ENCODE data around the gene HCFC1R1.

The HCFC1R1 gene

GRCh38 chr16:3015865-3016521 is 7.7 kb downstream of the HCFC1R1 start:
- no peak for DNase-seq (ENCODE audit: low read depth, low spot score)
- H3K4me3 ChIP-seq (ENCODE audit: low read depth, low read length) = no peak overlapping the region
- in situ Hi-C loops (cut with HindIII; ENCODE audit: low sequenced_read_pairs) = no loop called here
- TF ChIP-seq, protein P1, sequence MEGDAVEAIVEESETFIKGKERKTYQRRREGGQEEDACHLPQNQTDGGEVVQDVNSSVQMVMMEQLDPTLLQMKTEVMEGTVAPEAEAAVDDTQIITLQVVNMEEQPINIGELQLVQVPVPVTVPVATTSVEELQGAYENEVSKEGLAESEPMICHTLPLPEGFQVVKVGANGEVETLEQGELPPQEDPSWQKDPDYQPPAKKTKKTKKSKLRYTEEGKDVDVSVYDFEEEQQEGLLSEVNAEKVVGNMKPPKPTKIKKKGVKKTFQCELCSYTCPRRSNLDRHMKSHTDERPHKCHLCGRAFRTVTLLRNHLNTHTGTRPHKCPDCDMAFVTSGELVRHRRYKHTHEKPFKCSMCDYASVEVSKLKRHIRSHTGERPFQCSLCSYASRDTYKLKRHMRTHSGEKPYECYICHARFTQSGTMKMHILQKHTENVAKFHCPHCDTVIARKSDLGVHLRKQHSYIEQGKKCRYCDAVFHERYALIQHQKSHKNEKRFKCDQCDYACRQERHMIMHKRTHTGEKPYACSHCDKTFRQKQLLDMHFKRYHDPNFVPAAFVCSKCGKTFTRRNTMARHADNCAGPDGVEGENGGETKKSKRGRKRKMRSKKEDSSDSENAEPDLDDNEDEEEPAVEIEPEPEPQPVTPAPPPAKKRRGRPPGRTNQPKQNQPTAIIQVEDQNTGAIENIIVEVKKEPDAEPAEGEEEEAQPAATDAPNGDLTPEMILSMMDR (IDR thresholded peaks at IDR 0.05; ENCODE audit: low read depth, low read length) = no peak

DNA sequence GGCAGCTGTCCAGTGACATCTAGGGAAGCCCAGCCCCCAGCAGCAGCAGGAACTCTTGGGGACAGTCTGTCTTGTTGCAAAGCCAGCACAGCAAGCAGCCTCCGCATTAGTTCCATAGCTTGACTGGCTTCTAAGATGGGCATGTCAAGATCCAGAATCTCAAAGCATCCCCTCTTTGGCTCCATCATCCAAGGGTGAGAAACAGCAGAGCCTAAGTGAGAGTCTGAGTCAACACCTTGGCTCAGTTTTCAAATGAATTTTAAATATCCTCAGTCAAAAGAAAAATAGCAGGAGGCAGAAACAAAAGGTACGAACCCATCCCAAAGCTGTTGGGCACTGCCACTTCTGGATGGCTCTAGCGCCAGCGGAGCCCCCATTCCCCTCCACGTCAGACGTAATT is 8.8 kb downstream of the HCFC1R1 start:
- TF ChIP-seq, protein P1 (IDR thresholded peaks at IDR 0.05; ENCODE audit: low read depth, low read length) = no peak
- H3K4me3 ChIP-seq (ENCODE audit: low read depth, low read length) = no peak overlapping the region
- in situ Hi-C loops (cut with HindIII; ENCODE audit: low sequenced_read_pairs) = no loop called here
- DNase-seq (ENCODE audit: low read depth, low spot score) = no peak

- H3K4me3 ChIP-seq (ENCODE audit: low read depth, low read length) = no peak overlapping the region
- no peak for DNase-seq (ENCODE audit: low read depth, low spot score)
- in situ Hi-C loops (cut with HindIII; ENCODE audit: low sequenced_read_pairs) = no loop called here
- TF ChIP-seq, protein P1 (IDR thresholded peaks at IDR 0.05; ENCODE audit: low read depth, low read length) = no peak
Observed at GRCh38 chr16:3013998-3014690, 9.6 kb downstream of the HCFC1R1 start.

DNA sequence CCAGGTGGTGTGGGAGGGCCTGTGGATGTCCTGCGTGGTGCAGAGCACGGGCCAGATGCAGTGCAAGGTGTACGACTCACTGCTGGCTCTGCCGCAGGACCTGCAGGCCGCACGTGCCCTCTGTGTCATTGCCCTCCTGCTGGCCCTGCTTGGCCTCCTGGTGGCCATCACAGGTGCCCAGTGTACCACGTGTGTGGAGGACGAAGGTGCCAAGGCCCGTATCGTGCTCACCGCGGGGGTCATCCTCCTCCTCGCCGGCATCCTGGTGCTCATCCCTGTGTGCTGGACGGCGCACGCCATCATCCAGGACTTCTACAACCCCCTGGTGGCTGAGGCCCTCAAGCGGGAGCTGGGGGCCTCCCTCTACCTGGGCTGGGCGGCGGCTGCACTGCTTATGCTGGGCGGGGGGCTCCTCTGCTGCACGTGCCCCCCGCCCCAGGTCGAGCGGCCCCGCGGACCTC is 10.2 kb downstream of the HCFC1R1 start:
- TF ChIP-seq, protein P1 (IDR thresholded peaks at IDR 0.05; ENCODE audit: low read depth, low read length) = no peak
- no peak for DNase-seq (ENCODE audit: low read depth, low spot score)
- no peak overlapping the region for H3K4me3 ChIP-seq (ENCODE audit: low read depth, low read length)
- in situ Hi-C loops (cut with HindIII; ENCODE audit: low sequenced_read_pairs) = no loop called here

DNA sequence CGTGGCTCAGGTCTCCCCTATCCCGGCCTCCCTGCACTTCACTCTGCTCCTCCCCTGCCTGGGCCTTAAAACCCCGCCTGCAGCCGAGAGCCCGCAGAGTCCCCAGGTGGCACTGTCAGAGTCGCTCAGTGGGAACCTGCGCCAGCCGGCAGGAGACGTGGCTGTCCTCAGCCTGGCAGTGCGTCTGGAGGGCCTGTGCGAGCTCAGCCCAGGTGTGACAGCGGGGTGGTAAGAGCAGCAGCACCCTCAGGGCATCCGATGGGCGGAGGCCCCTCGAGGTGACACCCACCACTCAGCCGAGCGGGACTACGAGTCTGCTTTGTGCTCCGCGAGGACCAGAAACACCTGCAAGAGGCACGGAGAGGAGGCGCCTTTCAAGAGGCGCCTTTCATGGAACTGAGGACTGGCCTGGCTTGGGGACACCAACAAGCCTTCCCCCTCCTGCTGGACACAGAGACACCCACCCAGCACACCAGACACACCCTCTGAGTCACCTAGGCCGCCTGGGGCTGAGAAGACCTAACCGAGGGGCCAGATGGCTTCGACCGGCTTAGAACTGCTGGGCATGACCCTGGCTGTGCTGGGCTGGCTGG is 10.8 kb downstream of the HCFC1R1 start, which contains the start of gene CLDN9:
Gene CLDN9 (plus strand): TSS at position 96 of the 593 bp plus-strand sequence. CDS start 440 bp downstream, at position 536.
- TF ChIP-seq, protein P1 (IDR thresholded peaks at IDR 0.05; ENCODE audit: low read depth, low read length) = no peak
- no peak for DNase-seq (ENCODE audit: low read depth, low spot score)
- H3K4me3 ChIP-seq (ENCODE audit: low read depth, low read length) = no peak within 1 kb of the TSS
- in situ Hi-C loops (cut with HindIII; ENCODE audit: low sequenced_read_pairs) = no loop called here

DNA sequence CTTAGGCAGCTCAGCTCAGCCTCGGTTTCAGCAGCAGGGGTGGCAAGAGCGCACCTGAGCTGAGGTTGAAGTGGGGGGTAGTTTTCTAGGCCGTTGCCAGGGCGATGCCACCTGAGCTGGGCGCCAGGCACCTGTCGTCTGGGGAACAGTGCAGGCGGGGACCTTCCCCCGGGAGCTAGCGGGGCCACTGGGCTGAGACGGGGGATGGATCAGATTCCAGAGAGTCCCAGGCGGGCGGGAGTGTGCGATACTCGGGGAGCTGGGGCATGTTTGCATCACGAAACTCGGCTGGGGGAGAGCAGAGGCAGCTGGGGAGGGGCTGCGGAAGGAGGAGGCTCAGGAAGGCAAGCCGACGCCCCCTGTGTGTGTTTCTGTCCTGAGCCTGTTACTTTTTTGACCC is 11.5 kb downstream of the HCFC1R1 start:
- no peak for DNase-seq (ENCODE audit: low read depth, low spot score)
- in situ Hi-C loops (cut with HindIII; ENCODE audit: low sequenced_read_pairs) = no loop called here
- TF ChIP-seq, protein P1 (IDR thresholded peaks at IDR 0.05; ENCODE audit: low read depth, low read length) = no peak
- H3K4me3 ChIP-seq (ENCODE audit: low read depth, low read length) = no peak overlapping the region
